GM10266 (cell line): ENCODE results near the gene HHAT.

Experiments
- DNase-seq: peaks from one replicate; pipeline ENCODE4 v3.0.0; 2012; ENCODE audit errors: extremely low spot score
- TF ChIP-seq, protein P1 (sequence below): IDR thresholded peaks from 2 replicates; pipeline ENCODE4 v1.5.1; 2012; ENCODE audit warnings: mild to moderate bottlenecking, low read depth; ENCODE audit not compliant: control insufficient read depth, insufficient read depth; ENCODE audit errors: missing control alignments

The HHAT gene

DNA sequence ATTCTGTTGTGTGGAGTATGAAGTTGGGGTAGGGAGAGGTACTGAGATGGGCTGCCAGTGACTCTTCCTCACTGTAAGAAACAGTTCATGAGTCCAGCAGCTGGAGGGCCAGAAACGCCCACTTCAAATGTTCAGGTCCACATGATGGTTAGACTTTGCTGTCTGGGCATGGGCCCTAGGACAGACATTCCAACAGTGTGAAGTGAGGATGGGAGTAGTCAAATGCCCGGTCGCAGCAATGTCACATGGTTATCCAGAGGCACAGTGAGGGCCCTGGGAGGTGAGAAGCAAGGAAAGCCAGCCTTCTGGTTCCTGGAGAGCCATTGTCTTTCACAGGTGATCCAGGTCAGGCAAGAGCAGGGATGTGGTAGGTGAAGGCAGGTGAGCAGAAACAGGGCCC is 304.4 kb downstream of the HHAT start:
- TF ChIP-seq, protein P1, sequence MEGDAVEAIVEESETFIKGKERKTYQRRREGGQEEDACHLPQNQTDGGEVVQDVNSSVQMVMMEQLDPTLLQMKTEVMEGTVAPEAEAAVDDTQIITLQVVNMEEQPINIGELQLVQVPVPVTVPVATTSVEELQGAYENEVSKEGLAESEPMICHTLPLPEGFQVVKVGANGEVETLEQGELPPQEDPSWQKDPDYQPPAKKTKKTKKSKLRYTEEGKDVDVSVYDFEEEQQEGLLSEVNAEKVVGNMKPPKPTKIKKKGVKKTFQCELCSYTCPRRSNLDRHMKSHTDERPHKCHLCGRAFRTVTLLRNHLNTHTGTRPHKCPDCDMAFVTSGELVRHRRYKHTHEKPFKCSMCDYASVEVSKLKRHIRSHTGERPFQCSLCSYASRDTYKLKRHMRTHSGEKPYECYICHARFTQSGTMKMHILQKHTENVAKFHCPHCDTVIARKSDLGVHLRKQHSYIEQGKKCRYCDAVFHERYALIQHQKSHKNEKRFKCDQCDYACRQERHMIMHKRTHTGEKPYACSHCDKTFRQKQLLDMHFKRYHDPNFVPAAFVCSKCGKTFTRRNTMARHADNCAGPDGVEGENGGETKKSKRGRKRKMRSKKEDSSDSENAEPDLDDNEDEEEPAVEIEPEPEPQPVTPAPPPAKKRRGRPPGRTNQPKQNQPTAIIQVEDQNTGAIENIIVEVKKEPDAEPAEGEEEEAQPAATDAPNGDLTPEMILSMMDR = no peak
- DNase-seq = no peak

DNA sequence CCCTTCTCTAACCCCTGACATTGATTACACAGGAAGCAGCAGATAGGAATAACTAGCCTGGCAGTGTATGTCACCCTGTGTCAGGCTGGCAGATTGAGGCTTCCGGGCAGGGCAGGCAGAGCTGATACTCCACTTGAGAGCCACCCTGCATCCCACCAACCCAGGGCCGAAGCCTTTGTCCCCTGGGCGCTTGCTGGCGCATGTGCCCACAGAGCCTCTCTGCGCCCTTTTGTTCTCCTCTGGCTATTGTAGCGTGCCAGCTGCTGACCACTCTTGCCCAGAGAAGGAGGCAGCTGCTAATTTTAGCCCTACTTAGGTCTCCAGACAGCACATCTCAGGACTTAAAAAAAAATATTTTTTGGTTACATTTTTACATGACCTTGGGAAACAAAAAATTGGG is 304.9 kb downstream of the HHAT start:
- no peak for DNase-seq
- TF ChIP-seq, protein P1 = no peak

DNA sequence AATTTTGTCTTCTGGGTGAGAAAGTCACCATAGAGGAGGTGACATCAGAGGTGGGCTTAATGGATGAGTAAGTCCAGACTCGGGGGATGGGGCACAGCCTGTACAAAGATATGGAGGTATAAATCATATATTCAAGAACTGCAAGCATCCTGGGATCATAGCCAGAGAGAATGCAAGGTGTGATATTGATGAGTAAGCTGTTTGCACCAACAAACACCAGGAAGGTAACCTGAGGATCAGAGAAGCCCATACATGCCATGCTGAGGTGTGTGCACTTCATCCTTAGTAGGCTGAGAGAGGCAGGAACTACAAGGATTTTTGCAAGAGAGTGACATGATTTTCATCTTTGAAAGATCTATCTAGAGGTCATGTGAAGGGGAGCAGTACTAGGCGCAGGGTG is 306.4 kb downstream of the HHAT start:
- DNase-seq = no peak

DNA sequence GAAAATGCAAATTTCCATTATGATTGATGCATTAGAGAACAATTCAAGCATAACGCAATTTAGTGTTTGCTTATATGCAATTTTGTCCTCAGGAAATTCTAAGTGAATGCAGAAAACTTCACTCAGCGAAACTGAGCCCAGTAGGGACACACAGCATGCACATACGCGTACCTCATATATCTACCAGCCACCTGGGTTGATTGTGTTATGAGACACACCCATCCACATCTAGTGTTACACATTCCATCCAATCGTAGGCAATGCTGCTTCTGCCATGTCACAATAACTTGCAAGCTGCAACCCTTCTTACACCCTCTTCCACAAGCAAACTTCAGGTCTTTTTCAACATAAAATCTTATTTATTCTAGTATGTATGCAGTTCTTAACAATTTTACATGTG is 312.9 kb downstream of the HHAT start:
- DNase-seq = no peak
- TF ChIP-seq, protein P1 = no peak

More for the DNA sequence above, 306.4 kb downstream of the HHAT start:
- TF ChIP-seq, protein P1 = no peak

DNA sequence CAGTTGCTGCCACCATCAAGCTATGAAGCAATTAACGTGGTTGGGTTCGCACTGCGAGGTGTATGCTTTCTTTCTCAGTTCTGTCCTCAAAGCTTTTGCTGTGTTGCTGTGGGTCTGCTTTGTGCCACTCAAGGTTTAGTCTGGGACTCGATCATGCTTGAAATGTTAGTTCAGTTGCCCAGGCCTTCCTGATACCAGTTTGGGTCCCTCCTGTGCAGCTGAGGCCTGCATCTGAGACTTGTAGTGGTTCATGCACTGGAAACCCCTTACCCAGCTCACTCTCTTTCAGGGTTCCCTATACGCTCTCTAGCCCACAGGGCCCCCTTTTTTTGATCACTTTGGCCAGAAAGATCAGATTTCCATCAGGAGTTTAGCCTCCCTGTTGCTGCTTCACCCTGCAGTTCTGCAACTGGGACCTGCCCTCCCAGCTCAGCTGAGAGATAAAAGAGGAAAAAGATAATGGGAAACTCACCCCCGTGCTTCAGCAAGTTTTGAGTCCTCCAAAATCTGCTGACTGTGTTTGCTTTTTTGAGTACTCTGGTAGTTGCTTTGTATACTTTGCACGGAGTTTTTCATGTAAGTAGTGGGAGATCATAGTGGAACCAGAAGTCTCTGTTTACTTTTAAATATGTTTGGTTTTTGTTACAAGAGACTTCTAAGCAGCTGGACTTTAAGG is 317.0 kb downstream of the HHAT start:
- no peak for DNase-seq
- TF ChIP-seq, protein P1 = no peak

DNA sequence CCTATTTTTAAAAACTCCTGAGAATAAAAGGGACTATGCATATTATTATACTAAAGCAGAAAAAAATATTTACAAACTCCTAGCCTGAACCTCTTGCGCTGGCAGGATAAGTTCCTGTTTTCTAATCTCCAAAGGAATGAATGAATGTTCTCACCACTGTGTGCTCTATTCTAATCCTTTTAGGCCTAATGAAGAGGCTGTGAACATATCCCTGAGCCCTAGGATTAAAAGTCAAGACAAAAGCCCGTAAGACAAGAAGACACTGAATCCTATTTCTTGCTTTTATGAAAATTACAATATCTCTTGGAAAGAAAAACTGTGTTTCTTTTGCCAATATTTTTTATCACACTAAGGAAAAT is 317.5 kb downstream of the HHAT start:
- TF ChIP-seq, protein P1 = no peak
- no peak for DNase-seq

DNA sequence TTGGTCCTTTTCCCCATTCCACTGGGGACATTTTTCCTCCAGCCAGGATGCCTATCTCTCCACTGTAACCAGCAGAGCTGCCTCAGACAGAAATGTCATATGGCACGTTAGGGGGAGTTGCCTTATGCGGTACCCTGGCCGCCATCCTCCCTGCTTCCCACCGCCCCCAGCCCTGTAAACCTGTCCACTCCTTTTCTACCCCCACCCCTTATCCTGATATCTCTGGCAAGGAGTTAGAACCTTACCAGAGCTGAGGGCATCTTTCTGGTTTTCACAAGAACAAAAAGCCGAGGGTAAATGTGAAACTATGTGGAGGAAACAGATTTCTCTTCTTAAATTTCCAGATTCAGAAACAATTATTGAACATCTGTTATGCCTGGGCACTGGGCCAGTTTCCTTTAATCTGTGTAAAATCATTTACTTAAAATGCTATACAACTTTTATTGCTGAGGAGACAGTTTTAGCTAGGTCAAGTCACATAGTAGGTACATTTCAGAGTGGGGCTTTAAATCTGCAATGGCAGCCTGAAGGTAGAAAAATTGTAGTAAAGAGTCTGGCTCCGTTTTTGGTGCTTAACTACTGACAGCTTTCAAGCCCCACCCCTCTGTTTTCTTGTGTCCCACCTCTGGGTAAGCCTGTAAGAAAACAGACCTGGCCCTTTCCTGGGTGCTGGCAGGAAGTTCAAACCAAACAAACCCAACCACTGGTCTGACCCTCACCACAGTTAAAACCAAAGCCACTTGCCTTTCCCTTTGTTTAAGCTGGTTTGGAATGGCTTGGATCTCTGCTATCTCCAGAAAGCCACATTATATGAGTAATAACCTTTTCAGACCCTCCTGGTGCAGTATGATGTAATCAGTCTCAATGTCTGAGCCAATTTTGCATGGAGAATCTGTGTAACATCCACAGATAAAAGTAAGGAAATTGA is 319.0 kb downstream of the HHAT start:
- TF ChIP-seq, protein P1 = no peak
- no peak for DNase-seq
